HEK293T (cell line): Measurements from ENCODE around the gene LRP1B.

Experiments
- CTCF ChIA-PET: fragments of 350-600 bp; formaldehyde crosslinking; extraction: SDS; loops from one replicate; lab custom pipeline; 2021; ENCODE audit warnings: antibody characterized with exemption, inconsistent platforms; lab: Yijun Ruan, JAX
- POLR2A ChIA-PET: fragments of 350-600 bp; formaldehyde crosslinking; extraction: SDS; loops from one replicate; lab custom pipeline; 2020; ENCODE audit warnings: antibody characterized with exemption, inconsistent platforms; lab: Yijun Ruan, JAX
- DNase-seq: peaks from one replicate; pipeline ENCODE4 v3.0.0; 2012; ENCODE audit warnings: mixed read lengths; ENCODE audit errors: extremely low spot score
- ARNT ChIP-seq: fragments of 450-650 bp; IDR thresholded peaks from 2 replicates; pipeline ENCODE4 v1.6.1; 2017; ENCODE audit warnings: mild to moderate bottlenecking
- BHLHE40 ChIP-seq: fragments of 450-650 bp; IDR thresholded peaks from 2 replicates; pipeline ENCODE4 v1.6.1; 2016; ENCODE audit warnings: mild to moderate bottlenecking, moderate library complexity, borderline replicate concordance
- CTBP1 ChIP-seq: fragments of 450-650 bp; IDR thresholded peaks from 2 replicates; pipeline ENCODE4 v1.6.1; 2016; ENCODE audit warnings: borderline replicate concordance
- ELF4 ChIP-seq: fragments of 450-650 bp; IDR thresholded peaks from 2 replicates; pipeline ENCODE4 v1.6.1; 2017; ENCODE audit warnings: antibody characterized with exemption
- FOXA1 ChIP-seq: fragments of 450-650 bp; IDR thresholded peaks from 2 replicates; pipeline ENCODE4 v1.6.1; 2016; ENCODE audit warnings: mild to moderate bottlenecking
- FOXK2 ChIP-seq: fragments of 450-650 bp; IDR thresholded peaks from 2 replicates; pipeline ENCODE4 v1.6.1; 2016; ENCODE audit warnings: mild to moderate bottlenecking
- FOXM1 ChIP-seq: fragments of 450-650 bp; IDR thresholded peaks from 2 replicates; pipeline ENCODE4 v1.6.1; 2017; ENCODE audit warnings: mild to moderate bottlenecking, borderline replicate concordance
- HDGF ChIP-seq: fragments of 450-650 bp; IDR thresholded peaks from 2 replicates; pipeline ENCODE4 v1.6.1; 2017; ENCODE audit warnings: antibody characterized with exemption, borderline replicate concordance
- L3MBTL2 ChIP-seq: fragments of 450-650 bp; conservative IDR thresholded peaks from 2 replicates; pipeline ENCODE4 v1.6.1; 2016; ENCODE audit warnings: mild to moderate bottlenecking
- LEF1 ChIP-seq: fragments of 450-650 bp; IDR thresholded peaks from 2 replicates; pipeline ENCODE4 v1.6.1; 2017; ENCODE audit warnings: mild to moderate bottlenecking, borderline replicate concordance
- NFRKB ChIP-seq: fragments of 450-650 bp; IDR thresholded peaks from 2 replicates; pipeline ENCODE4 v1.6.1; 2016; ENCODE audit warnings: mild to moderate bottlenecking, moderate library complexity
- PKNOX1 ChIP-seq: fragments of 450-650 bp; IDR thresholded peaks from 2 replicates; pipeline ENCODE4 v1.6.1; 2016
- SP1 ChIP-seq: fragments of 450-650 bp; IDR thresholded peaks from 2 replicates; pipeline ENCODE4 v1.6.1; 2017
- SUZ12 ChIP-seq: fragments of 450-650 bp; IDR thresholded peaks from 2 replicates; pipeline ENCODE4 v1.6.1; 2016; ENCODE audit warnings: mild to moderate bottlenecking
- TARDBP ChIP-seq: fragments of 450-650 bp; IDR thresholded peaks from 2 replicates; pipeline ENCODE4 v1.6.1; 2016
- ZNF384 ChIP-seq: fragments of 450-650 bp; IDR thresholded peaks from 2 replicates; pipeline ENCODE4 v1.6.1; 2016

Gene LRP1B

GRCh38 chr2:140696449-140696848, 1434.4 kb downstream of the LRP1B start:
- CTCF ChIA-PET: no interaction called here
- DNase-seq: no peak
- POLR2A ChIA-PET: no interaction called here
- no peak for TF ChIP-seq SUZ12
- no peak for TF ChIP-seq HDGF
- TF ChIP-seq CTBP1: no peak
- TF ChIP-seq TARDBP: no peak
- TF ChIP-seq L3MBTL2: no peak
- no peak for TF ChIP-seq SP1
- no peak for TF ChIP-seq FOXM1
- TF ChIP-seq NFRKB: no peak
- no peak for TF ChIP-seq LEF1
- no peak for TF ChIP-seq ARNT
- no peak for TF ChIP-seq FOXA1
- no peak for TF ChIP-seq ZNF384

GRCh38 chr2:140695155-140695554, 1435.7 kb downstream of the LRP1B start:
- TF ChIP-seq CTBP1: no peak
- TF ChIP-seq HDGF: no peak
- TF ChIP-seq SUZ12: no peak
- no peak for TF ChIP-seq NFRKB
- TF ChIP-seq L3MBTL2: no peak
- TF ChIP-seq FOXK2: no peak
- TF ChIP-seq BHLHE40: no peak
- ChIA-PET CTCF (no interaction called here), POLR2A (no interaction called here)
- no peak for DNase-seq

- POLR2A ChIA-PET: no interaction called here
- CTCF ChIA-PET: no interaction called here
- no peak for DNase-seq
These were observed 1443.0 kb downstream of the LRP1B start for GRCh38 chr2:140687825-140688224.

GRCh38 chr2:140683658-140684057, 1447.2 kb downstream of the LRP1B start:
- ChIA-PET POLR2A (no interaction called here), CTCF (no interaction called here)
- DNase-seq: no peak
- TF ChIP-seq L3MBTL2 (no peak), TARDBP (no peak), ZNF384 (no peak), SUZ12 (no peak), BHLHE40 (no peak), HDGF (no peak), FOXA1 (no peak), ELF4 (no peak), FOXK2 (no peak), CTBP1 (no peak), LEF1 (no peak), PKNOX1 (no peak), FOXM1 (no peak), SP1 (no peak), NFRKB (no peak)

More at GRCh38 chr2:140687825-140688224, 1443.0 kb downstream of the LRP1B start:
- TF ChIP-seq BHLHE40: no peak
- no peak for TF ChIP-seq FOXK2
- no peak for TF ChIP-seq SP1
- no peak for TF ChIP-seq FOXA1
- TF ChIP-seq NFRKB: no peak
- no peak for TF ChIP-seq LEF1
- TF ChIP-seq ARNT: no peak
- TF ChIP-seq ELF4: no peak
- TF ChIP-seq PKNOX1: no peak
- TF ChIP-seq ZNF384: no peak
- TF ChIP-seq HDGF: no peak
- no peak for TF ChIP-seq TARDBP
- TF ChIP-seq CTBP1: no peak
- no peak for TF ChIP-seq FOXM1
- no peak for TF ChIP-seq SUZ12
- TF ChIP-seq L3MBTL2: no peak

DNA sequence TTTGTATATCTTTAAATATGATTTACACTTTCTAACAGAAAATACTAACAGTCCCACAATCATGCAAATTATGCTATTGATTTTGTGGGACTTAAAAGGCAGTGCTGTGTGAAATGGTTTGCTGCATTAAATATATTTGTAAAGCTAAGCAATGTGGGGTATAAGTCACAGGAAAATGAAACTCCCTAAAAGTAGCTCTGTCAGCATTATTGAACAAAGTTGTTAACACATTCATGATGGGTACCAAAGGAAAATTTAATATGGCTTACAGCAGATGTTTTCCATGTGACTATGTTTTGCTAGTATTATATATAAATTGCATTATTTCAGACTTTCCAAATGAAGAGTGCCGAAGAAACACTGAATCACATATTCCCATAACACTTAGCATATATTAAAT, 1450.0 kb downstream of the LRP1B start:
- TF ChIP-seq FOXM1 (no peak), ARNT (no peak), PKNOX1 (no peak), BHLHE40 (no peak), SP1 (no peak), SUZ12 (no peak), ELF4 (no peak), NFRKB (no peak), FOXK2 (no peak), HDGF (no peak), FOXA1 (no peak), LEF1 (no peak), CTBP1 (no peak), TARDBP (no peak), ZNF384 (no peak), L3MBTL2 (no peak)
- ChIA-PET POLR2A (no interaction called here), CTCF (interaction anchor here (0.7 kb wide), 1 partner anchor 824 kb away, joined by 3 read pairs; no protein-coding TSS in a partner anchor)

GRCh38 chr2:140679752-140680151, 1451.1 kb downstream of the LRP1B start:
- no peak for DNase-seq
- no peak for TF ChIP-seq L3MBTL2
- TF ChIP-seq FOXM1: no peak
- TF ChIP-seq SP1: no peak
- TF ChIP-seq LEF1: no peak
- no peak for TF ChIP-seq ZNF384
- no peak for TF ChIP-seq PKNOX1
- TF ChIP-seq FOXA1: no peak
- no peak for TF ChIP-seq HDGF
- no peak for TF ChIP-seq NFRKB
- TF ChIP-seq ELF4: no peak
- TF ChIP-seq CTBP1: no peak
- TF ChIP-seq SUZ12: no peak
- TF ChIP-seq BHLHE40: no peak
- TF ChIP-seq ARNT: no peak
- TF ChIP-seq TARDBP: no peak
- no peak for TF ChIP-seq FOXK2
- CTCF ChIA-PET: no interaction called here
- POLR2A ChIA-PET: no interaction called here

More for the DNA sequence above, 1450.0 kb downstream of the LRP1B start:
- no peak for DNase-seq
